Astrocyte (in vitro differentiated cells and primary cell): ENCODE results near the gene ATXN1.

Experiments
- EZH2 ChIP-seq: IDR thresholded peaks from 2 replicates; pipeline ENCODE4 v1.6.1; 2012; ENCODE audit warnings: mild to moderate bottlenecking, low read length, inconsistent platforms; ENCODE audit not compliant: insufficient read depth
- TF ChIP-seq, protein P1 (sequence below): IDR thresholded peaks from 2 replicates; pipeline ENCODE4 v1.5.1; 2011; ENCODE audit warnings: low read depth, mild to moderate bottlenecking, inconsistent platforms, low read length, moderate library complexity; ENCODE audit not compliant: insufficient read depth

DNA sequence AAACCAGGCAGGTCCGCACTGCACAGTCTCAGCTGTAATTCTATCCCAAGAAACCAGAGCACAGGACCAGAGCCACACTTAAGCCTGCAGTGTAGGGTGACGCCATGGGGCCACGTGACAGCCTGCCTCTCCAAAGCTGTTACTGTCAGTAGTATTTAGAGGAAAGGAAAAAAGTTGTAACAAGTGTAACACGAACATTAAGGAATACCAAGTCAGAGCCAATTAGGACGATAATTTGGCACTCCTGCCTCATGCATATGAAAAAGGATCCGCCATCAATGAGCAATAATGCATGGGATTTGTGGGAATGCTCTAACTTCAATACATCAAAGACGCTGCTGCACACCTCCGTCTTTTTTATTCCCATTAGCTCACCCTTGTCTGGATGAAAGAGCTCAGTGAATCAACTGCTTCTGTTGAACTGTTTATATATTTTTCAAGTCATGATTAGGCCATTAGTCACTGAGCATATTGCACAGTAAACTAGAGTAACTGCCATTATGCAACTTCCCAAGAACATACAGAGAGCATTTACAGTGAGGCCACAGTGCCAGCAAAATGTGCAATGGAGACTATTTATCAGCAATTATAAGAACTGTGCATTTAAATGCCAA lies 79.9 kb downstream of the ATXN1 start:
- TF ChIP-seq, protein P1, sequence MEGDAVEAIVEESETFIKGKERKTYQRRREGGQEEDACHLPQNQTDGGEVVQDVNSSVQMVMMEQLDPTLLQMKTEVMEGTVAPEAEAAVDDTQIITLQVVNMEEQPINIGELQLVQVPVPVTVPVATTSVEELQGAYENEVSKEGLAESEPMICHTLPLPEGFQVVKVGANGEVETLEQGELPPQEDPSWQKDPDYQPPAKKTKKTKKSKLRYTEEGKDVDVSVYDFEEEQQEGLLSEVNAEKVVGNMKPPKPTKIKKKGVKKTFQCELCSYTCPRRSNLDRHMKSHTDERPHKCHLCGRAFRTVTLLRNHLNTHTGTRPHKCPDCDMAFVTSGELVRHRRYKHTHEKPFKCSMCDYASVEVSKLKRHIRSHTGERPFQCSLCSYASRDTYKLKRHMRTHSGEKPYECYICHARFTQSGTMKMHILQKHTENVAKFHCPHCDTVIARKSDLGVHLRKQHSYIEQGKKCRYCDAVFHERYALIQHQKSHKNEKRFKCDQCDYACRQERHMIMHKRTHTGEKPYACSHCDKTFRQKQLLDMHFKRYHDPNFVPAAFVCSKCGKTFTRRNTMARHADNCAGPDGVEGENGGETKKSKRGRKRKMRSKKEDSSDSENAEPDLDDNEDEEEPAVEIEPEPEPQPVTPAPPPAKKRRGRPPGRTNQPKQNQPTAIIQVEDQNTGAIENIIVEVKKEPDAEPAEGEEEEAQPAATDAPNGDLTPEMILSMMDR, result no peak
- TF ChIP-seq EZH2, result no peak
